Activated CD8-positive, alpha-beta memory T cell treated with anti-CD3 and anti-CD28 coated beads, Interleukin-2, amount 50 U/mL, for 24 hours (primary cell): ENCODE measurements around the gene RHOBTB3.
"Not testable (repeated sequence)": the region's sequence is repeated elsewhere in the genome, so short reads cannot be mapped to it uniquely, and the experiment has no call there.

Experiments used
- DNase-seq: peaks from one replicate; pipeline ENCODE4 v3.0.0-alpha.2; 2020; ENCODE audit errors: extremely low read depth

RHOBTB3 gene

GRCh38 chr5:95713246-95713645 is 17.9 kb upstream of the RHOBTB3 start:
- DNase-seq = not testable (repeated sequence)

- DNase-seq = no peak
Measured at GRCh38 chr5:95713960-95714710, 17.0 kb upstream of the RHOBTB3 start.

GRCh38 chr5:95715799-95716461 is 15.2 kb upstream of the RHOBTB3 start:
- no peak for DNase-seq

GRCh38 chr5:95717439-95717838 is 13.7 kb upstream of the RHOBTB3 start:
- no peak for DNase-seq

GRCh38 chr5:95718203-95718602 is 12.9 kb upstream of the RHOBTB3 start:
- no peak for DNase-seq

- DNase-seq = no peak
Measured at GRCh38 chr5:95718738-95719137, 12.4 kb upstream of the RHOBTB3 start.

- DNase-seq = no peak
Measured at GRCh38 chr5:95720094-95720786, 10.9 kb upstream of the RHOBTB3 start.

- no peak for DNase-seq
Measured at GRCh38 chr5:95721582-95722295, 9.4 kb upstream of the RHOBTB3 start.

GRCh38 chr5:95723632-95724369 is 7.3 kb upstream of the RHOBTB3 start:
- DNase-seq = no peak

- no peak for DNase-seq
Measured at GRCh38 chr5:95725071-95725820, 5.9 kb upstream of the RHOBTB3 start.

GRCh38 chr5:95725937-95726810 is 5.0 kb upstream of the RHOBTB3 start:
- DNase-seq = no peak

GRCh38 chr5:95726811-95727763 is 4.0 kb upstream of the RHOBTB3 start:
- no peak for DNase-seq

GRCh38 chr5:95727764-95728191 is 3.4 kb upstream of the RHOBTB3 start:
- no peak for DNase-seq

- no peak for DNase-seq
Measured at GRCh38 chr5:95728494-95729114, 2.5 kb upstream of the RHOBTB3 start.

GRCh38 chr5:95729115-95730010 is 1.8 kb upstream of the RHOBTB3 start:
- no peak for DNase-seq

- DNase-seq = no peak
Measured at GRCh38 chr5:95730011-95730700, 980 bp upstream of the RHOBTB3 start.
